Activated CD4-positive, alpha-beta T cell treated with anti-CD3 and anti-CD28 coated beads, Interleukin-2, amount 50 U/mL, for 48 hours (primary cell): Measurements from ENCODE around the gene CDC5L.

Experiments used
- DNase-seq, 2 experiments: peaks; one replicate each; pipeline ENCODE4 v3.0.0-alpha.2; 2020

CDC5L gene

GRCh38 chr6:44375071-44375470 is 12.4 kb upstream of the CDC5L start:
- DNase-seq, result no peak

- DNase-seq, result no peak
These were observed 10.0 kb upstream of the CDC5L start for GRCh38 chr6:44377484-44377883.

DNA sequence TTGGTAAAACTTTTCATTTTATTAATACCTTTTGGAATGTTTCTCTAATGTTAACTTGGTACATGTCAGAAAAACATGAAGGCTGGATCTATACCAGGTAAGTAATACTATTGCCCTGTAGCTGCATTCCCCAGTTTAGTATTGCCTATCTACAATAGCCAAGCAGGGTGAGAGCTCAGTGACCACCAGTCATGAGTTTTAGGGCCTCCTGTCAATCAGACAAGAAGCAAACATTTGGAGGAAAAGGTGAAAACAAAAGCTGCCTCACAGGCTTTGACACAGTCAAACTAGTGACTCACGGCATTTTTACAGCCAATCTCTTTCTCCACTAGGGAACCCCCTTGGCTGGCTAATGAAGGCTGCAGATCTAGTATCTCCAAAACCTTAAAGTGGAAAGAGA is 9.5 kb upstream of the CDC5L start:
- DNase-seq, result no peak

DNA sequence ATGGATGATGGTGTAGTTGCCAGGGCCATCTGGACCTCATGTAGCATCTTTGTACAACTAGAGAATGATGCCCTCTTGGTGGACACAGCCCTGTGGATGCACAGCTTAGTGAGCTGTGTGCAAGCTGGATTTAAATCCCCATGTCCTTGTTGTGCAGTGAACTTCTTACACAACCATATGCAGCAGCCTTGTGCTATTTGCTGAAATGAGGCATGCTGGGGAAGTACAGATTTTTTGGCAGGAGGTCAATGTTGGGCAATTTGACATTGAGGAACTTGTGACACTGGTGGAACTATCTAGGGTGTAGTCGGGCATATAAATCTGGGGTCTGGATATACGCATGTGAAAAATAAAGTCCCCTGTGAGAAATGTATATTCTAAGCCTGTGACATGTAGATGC is 5.8 kb upstream of the CDC5L start:
- no peak for DNase-seq

- no peak for DNase-seq
These were observed 1.1 kb upstream of the CDC5L start for GRCh38 chr6:44386364-44386928.

DNA sequence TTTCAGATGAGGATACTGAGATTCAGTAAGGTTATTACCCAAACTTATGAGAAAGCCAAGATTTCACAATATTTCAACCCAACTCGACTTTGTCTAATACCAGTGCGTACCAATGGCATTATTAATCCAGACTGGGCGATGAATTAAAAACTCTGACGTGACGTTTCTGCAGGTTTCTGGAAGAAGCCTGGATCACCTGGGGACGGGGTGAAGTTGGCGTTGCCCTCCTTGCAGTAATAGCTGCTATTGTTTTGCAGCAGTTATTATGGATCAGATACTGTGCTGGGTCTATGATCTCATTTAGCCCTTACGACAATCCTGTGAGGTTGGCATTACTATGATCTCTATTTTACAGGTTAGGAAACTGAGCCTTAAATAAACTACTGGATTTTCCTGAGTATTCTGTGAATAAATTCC is 569 bp upstream of the CDC5L start:
- no peak for DNase-seq

- no peak for DNase-seq
These were observed 605 bp downstream of the CDC5L start for GRCh38 chr6:44388135-44388487.

- DNase-seq, result no peak
These were observed 1.4 kb downstream of the CDC5L start for GRCh38 chr6:44388887-44389286.

DNA sequence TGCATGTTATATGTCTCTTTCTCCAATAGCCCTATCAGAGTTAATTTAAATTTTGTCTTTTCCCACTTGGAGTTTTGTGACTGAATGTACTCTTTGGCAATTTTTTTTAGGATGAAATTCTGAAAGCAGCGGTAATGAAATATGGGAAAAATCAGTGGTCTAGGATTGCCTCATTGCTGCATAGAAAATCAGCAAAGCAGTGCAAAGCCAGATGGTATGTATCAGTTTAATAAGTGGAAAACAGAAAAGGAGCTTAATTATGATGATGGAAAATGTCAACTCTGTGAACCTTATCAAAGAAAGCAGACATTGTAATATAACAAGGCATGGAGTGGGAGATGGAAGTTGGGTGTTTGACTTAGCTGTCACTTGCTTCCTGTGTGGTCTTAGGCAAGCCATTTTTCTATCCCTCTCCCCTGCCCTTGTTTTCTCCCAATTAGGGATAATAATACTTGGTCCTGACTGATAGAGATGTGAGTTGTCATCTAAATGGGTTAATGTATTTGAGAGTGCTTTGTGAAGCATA is 2.7 kb downstream of the CDC5L start:
- no peak for DNase-seq

GRCh38 chr6:44395501-44395900 is 8.0 kb downstream of the CDC5L start:
- no peak for DNase-seq

DNA sequence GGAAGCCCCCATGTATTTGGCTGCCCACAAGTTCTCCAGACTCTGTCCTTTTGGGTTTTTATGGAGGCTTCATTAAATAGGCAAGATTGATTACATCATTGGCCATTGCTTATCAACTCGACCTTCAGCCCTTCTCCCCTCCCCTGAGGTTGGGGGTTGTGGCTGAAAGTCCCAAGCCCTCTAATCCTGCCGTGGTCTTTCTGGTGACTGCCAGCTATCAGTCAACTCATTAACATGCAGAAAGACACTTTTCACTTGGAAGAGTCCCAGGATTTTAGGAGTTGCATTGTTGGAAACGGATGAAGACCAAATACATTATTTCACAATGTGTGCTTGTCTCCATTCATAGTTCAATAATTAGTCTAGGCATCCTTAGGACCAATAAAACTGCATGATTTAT is 9.5 kb downstream of the CDC5L start:
- no peak for DNase-seq

DNA sequence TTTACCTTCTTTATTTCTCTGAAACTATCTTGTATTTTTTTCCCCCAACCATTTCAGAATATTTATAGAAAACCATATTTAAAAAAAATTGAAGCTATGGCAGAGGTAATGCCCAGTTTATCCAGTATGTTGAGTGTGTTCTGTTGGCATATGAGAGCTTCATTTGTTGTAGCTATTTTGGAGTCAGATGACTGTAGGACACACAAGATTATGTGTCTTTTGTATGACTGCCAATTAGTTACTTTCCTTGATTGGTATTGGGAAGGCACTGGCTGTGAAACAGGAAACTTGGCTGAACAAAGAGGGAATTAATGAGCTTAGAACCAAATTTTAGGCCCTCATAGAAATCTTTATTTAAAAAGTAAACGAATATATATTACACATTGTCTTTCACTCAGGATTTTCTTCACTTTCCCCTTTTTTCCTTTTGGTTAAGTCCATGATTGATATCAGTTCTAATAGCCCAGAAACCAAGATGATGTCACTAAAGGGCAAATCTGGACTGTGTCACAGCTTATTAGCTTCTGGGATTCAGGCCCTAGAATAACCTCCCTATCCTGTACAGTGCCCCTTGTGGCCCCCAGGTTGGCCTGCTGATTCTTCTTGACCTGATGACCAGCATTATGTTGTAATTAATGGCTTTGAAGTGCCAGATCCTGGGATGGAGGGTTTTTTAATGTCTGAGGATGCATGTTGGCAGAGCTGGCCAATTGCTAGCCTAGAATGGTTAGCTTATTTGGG is 10.1 kb downstream of the CDC5L start:
- no peak for DNase-seq

GRCh38 chr6:44399991-44400390 is 12.5 kb downstream of the CDC5L start:
- no peak for DNase-seq

DNA sequence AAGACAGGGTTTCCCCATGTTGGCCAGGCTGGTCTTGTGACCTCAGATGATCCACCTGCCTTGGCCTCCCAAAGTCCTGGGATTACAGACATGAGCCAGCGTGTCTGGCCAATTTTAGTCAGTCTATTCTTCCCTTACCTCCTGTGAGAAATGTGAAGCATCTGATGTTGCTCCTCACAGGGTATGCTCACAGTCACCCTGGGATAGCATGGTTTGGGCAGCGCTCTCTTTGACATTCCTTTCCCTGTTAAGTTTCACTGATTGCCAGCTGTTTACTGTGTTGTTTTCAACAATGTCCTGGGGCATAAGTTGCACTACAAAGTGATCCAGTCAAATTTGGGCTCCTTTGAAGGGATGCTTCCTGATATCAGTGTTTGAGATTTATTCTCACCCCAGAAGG is 13.1 kb downstream of the CDC5L start:
- no peak for DNase-seq

- DNase-seq, result no peak
These were observed 13.6 kb downstream of the CDC5L start for GRCh38 chr6:44401138-44401537.

- DNase-seq, result no peak
These were observed 16.7 kb downstream of the CDC5L start for GRCh38 chr6:44404022-44404714.

- no peak for DNase-seq
These were observed 17.2 kb downstream of the CDC5L start for GRCh38 chr6:44404715-44405099.

- DNase-seq, result no peak
These were observed 20.6 kb downstream of the CDC5L start for GRCh38 chr6:44407951-44408670.

GRCh38 chr6:44409207-44409794 is 21.8 kb downstream of the CDC5L start:
- no peak for DNase-seq

GRCh38 chr6:44410363-44410762 is 22.9 kb downstream of the CDC5L start:
- DNase-seq, result no peak

DNA sequence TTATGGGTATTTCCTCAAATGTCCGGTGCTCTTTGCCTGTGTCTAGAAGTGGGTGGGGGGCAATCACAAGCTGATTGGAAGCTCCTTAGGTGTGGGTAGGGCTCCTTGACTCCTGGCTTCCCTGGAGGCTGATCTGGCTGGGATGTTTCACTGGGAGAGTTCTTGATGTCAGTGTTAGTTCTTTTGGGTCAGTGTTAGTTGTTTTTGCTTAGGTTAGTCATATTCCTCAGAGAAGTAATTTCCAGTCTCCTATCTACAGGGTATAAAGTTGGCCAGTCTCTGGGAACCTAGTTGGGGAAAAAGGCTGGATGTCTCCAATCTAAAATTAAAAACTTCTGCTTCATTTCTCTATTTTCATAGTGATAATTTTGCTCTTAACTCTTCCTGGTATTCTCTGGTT is 23.6 kb downstream of the CDC5L start:
- DNase-seq, result no peak

- no peak for DNase-seq
These were observed 27.9 kb downstream of the CDC5L start for GRCh38 chr6:44415449-44415848.

- no peak for DNase-seq
These were observed 28.5 kb downstream of the CDC5L start for GRCh38 chr6:44415873-44416502.
